GF-D8 (cell line): ENCODE data around the gene WFDC13.
A peak's percentile ranks its signal among the peaks of the same experiment; 100 is the strongest.
"Not testable (repeated sequence)": the region's sequence is repeated elsewhere in the genome, so short reads cannot be mapped to it uniquely, and the experiment has no call there.

Experiments used
- DNase-seq: peaks from one replicate; lab custom pipeline; 2025; lab: John Stamatoyannopoulos, UW

Gene WFDC13

GRCh38 chr20:45701873-45702272 is at the start of gene WFDC13:
Gene WFDC13, plus strand, starts transcription at chr20:45702038. Its CDS starts 86 bp downstream, at chr20:45702124.
- no peak for DNase-seq

GRCh38 chr20:45657038-45657437 is 44.8 kb upstream of the WFDC13 start:
- not testable (repeated sequence) for DNase-seq

GRCh38 chr20:45670139-45670538 is 31.7 kb upstream of the WFDC13 start, which contains the start of gene WFDC11:
Gene WFDC11, minus strand, starts transcription at chr20:45670239. Its CDS starts 19,639 bp downstream, at chr20:45650600.
- DNase-seq: no peak

GRCh38 chr20:45672765-45673164 is 29.1 kb upstream of the WFDC13 start:
- DNase-seq: no peak

GRCh38 chr20:45679650-45680049 is 22.2 kb upstream of the WFDC13 start:
- no peak for DNase-seq

GRCh38 chr20:45685896-45686295 is 15.9 kb upstream of the WFDC13 start:
- no peak for DNase-seq

GRCh38 chr20:45693346-45693745 is 8.5 kb upstream of the WFDC13 start:
- DNase-seq: not testable (repeated sequence)

- DNase-seq: no peak
Measured at GRCh38 chr20:45695496-45695895, 6.3 kb upstream of the WFDC13 start.

- DNase-seq: no peak
Measured at GRCh38 chr20:45701104-45701503, 734 bp upstream of the WFDC13 start.

- DNase-seq: no peak
Measured at GRCh38 chr20:45704969-45705637, 3.3 kb downstream of the WFDC13 start, which contains the start of gene WFDC10B. Gene WFDC10B, minus strand, starts transcription at chr20:45705019. Its CDS starts 19,027 bp downstream, at chr20:45685992.

GRCh38 chr20:45716141-45716688 is 14.4 kb downstream of the WFDC13 start:
- not testable (repeated sequence) for DNase-seq

GRCh38 chr20:45722047-45722446 is 20.2 kb downstream of the WFDC13 start, which contains the start of gene SPINT4:
Gene SPINT4, plus strand, starts transcription at chr20:45722347. Its CDS starts 21 bp downstream, at chr20:45722368.
- no peak for DNase-seq

GRCh38 chr20:45725134-45725533 is 23.3 kb downstream of the WFDC13 start:
- DNase-seq: no peak

GRCh38 chr20:45727044-45727443 is 25.2 kb downstream of the WFDC13 start:
- DNase-seq: peak; percentile 58

GRCh38 chr20:45732199-45732598 is 30.4 kb downstream of the WFDC13 start:
- DNase-seq: no peak

- no peak for DNase-seq
Measured at GRCh38 chr20:45735552-45735951, 33.7 kb downstream of the WFDC13 start.

- DNase-seq: no peak
Measured at GRCh38 chr20:45735988-45736387, 34.1 kb downstream of the WFDC13 start.

GRCh38 chr20:45742596-45742995 is 40.8 kb downstream of the WFDC13 start:
- DNase-seq: no peak

- no peak for DNase-seq
Measured at GRCh38 chr20:45745015-45745414, 43.2 kb downstream of the WFDC13 start.

GRCh38 chr20:45751721-45752120 is 49.9 kb downstream of the WFDC13 start:
- no peak for DNase-seq

GRCh38 chr20:45752746-45753145 is 50.9 kb downstream of the WFDC13 start:
- no peak for DNase-seq

GRCh38 chr20:45758096-45758495 is 56.3 kb downstream of the WFDC13 start:
- DNase-seq: no peak
